ENCODE results near the gene ZNF513. TPM values are rescaled to one million over a fixed set of nuclear protein-coding genes. Genes with fewer than 3 reads are reported as not detected.

ZNF513 gene
- total RNA-seq, 4 donors from 2014 or later = 7.6 to 16.7 (median 11.7) TPM

DNA sequence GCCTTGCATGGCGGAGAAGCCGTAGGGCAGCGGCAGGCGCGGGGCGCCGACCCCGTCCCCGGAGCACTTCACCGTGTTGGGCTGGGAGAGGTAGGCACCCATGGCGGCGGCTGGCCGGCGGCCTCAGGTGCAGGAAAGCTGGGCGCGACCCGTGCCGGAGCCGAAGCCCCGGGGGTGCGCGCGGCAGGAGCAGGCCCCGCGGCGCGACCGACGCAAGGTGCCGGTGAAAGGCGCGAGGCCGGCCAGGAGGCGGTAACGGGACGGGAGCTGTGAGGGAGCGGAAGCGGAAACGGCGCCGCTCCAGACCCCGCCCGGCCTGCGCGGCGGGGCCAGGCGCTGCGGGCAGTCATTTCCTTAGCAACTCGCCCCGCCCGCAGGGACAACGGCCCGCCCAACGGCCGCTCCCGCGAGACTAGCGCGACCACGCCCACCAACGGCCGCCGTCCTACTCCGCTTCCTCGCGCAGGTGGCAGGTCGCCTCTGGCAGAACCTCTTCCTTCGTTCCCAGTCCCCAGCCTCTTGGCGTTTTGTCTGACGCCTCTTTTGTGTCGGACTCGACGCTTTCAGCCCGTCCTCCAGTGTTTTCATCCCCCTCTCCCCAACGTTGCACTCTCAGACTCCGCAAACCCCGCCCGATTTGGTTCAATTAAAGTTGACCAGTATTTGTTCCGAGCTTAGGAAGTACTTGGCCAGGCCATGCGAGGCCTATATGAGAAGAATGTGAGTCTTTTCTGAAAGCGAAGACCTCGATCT is 29.0 kb upstream of the ZNF513 start, which contains the start of gene PPM1G:
Gene PPM1G, minus strand, starts transcription at position 271 of the 753 bp plus-strand sequence. Its CDS starts 169 bp downstream, at position 102.
- no peaks in the 10 kb centered on the region for H3K27me3 ChIP-seq
- DNase-seq (ENCODE audit: low spot score in 2 of 2) = peak; percentile 96 to 97
- H3K4me1 ChIP-seq = peaks cover 26% of the 10 kb centered on the region
- H3K27ac ChIP-seq = peak within 1 kb of the TSS; percentile 80
- H3K4me3 ChIP-seq = peak within 1 kb of the TSS; percentile 92
- under 1% methylated on average over 41 of the region's 82 CpGs for WGBS
- no peaks in the 10 kb centered on the region for H3K9me3 ChIP-seq
- TF ChIP-seq EP300 (IDR thresholded peaks at IDR 0.05) = no peak
- no peak for TF ChIP-seq CTCF (IDR thresholded peaks at IDR 0.05)
- no peak for TF ChIP-seq POLR2A (IDR thresholded peaks at IDR 0.05)
- peak in 2 of 3 donors; percentile 30 to 72 for TF ChIP-seq POLR2AphosphoS5 (IDR thresholded peaks at IDR 0.05)
- peaks cover 7% of the 10 kb centered on the region for H3K36me3 ChIP-seq

DNA sequence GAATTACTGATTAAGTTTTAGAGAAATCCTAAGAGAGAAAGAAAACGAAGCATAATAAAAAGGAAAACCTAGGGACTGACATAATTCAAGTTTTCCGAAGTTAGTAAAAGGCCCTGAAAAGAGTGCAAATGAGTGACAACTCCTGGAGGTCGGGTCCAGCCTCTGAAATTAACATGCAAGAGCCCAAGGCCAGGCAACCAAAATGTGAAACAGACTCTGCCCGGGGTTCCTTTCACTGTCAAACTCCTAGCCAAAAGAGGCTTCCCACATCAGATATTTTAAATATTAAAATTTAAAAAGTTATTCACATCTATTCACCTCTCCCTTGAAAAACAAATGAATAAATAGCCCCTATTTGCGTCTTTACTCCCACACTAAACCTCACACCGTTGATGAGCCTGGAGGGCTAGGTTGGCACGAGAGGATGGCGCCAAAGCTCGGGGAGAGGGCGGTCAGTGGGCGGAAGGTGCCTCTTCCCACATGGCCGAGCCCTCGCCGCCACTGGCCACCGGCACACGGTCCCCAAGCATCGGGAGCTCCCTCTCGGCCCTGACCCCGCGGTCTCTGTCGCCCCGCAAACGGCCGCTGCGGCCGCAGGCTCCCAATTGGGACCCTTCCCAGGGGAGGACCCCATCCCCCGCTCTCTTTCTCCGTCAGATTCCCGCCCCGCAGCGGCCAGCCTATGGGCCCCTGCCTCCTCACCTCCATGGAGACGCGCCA is 28.2 kb upstream of the ZNF513 start:
- Histone ChIP-seq H3K9me3 (no peaks in the 10 kb centered on the region), H3K4me1 (peaks cover 26% of the 10 kb centered on the region), H3K27ac (peak overlapping the region; percentile 80), H3K36me3 (peaks cover 7% of the 10 kb centered on the region), H3K27me3 (no peaks in the 10 kb centered on the region), H3K4me3 (peak overlapping the region; percentile 92)
- TF ChIP-seq POLR2AphosphoS5 (IDR thresholded peaks at IDR 0.05) (no peak), CTCF (IDR thresholded peaks at IDR 0.05) (no peak), POLR2A (IDR thresholded peaks at IDR 0.05) (no peak)
- under 1% methylated on average over 29 of the region's 33 CpGs for WGBS
- DNase-seq (ENCODE audit: low spot score in 2 of 2) = no peak

DNA sequence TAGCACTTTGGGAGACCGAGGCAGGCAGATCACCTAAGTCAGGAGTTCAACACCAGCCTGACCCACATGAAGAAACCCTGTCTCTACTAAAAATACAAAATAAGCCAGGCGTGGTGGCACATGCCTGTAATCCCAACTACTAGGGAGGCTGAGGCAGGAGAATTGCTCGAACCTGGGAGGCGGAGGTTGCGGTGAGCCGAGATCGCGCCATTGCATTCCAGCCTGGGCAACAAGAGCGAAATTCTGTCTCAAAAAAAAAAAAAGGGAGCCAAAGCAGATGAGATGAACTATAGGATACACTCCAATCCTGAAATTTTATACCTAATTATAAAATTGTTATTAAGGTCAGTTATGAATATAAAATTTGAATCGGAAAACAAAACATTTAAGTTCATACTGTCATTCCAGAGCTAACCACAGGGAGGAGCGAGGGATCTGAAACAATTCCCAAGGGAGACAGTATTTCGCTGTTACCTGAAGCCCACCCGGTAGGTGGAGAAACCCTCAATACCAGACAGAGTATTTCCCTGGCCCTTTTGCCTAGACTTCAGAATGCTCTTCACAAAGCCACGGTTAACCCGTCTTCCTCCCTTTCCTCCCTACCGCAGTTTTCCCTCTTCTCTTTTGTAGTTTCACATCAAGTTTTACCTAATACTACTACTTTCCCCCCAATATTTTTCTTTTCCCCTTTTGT is 27.4 kb upstream of the ZNF513 start:
- H3K4me3 ChIP-seq = peak overlapping the region; percentile 92
- no peak for TF ChIP-seq POLR2A (IDR thresholded peaks at IDR 0.05)
- peak; percentile 35 to 48 for TF ChIP-seq CTCF (IDR thresholded peaks at IDR 0.05)
- no peak for DNase-seq (ENCODE audit: low spot score in 2 of 2)
- 51% methylated on average over 16 of the region's 16 CpGs for WGBS
- peaks cover 26% of the 10 kb centered on the region for H3K4me1 ChIP-seq
- peaks cover 7% of the 10 kb centered on the region for H3K36me3 ChIP-seq
- no peak overlapping the region for H3K27ac ChIP-seq
- H3K27me3 ChIP-seq = no peaks in the 10 kb centered on the region
- no peaks in the 10 kb centered on the region for H3K9me3 ChIP-seq

DNA sequence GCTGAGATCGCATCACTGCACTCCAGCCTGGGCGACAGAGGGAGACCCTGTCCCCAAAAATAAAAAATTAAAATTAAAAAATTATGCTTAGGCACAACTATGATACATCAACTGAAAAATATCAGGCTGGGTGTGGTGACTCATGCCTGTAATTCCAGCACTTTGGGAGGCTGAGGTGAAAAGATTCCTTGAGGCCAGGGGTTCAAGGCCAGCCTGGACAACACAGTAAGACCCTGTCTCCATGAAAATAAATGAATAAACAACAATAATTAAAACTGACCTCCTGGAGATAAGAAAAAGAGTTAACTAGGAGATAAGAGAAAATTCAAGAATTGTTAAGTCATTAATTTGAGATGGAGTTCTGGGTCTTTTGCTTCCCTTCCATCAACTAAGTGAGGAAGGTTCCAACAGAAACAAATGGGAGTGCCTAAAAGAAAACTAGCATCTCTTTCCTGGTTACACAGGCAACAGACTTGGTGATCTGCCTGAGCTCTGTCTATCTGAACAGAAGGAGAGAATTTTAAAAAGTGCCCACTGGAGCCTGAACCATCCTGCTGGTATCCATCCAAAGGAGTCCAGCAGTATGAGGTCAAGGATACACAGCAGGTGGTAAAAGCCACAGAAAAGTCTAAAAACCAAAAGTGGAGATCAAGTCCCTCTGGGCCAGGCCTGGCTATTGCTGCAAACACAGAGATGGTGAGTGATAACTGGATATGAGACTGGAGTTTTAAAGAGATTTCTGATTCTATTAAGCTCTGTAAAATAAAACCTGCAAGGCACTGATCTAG is 20.0 kb upstream of the ZNF513 start:
- H3K4me3 ChIP-seq = no peak overlapping the region
- 97% methylated on average over 2 of the region's 2 CpGs for WGBS
- no peaks in the 10 kb centered on the region for H3K9me3 ChIP-seq
- TF ChIP-seq CTCF (IDR thresholded peaks at IDR 0.05) (no peak), EP300 (IDR thresholded peaks at IDR 0.05) (no peak), POLR2A (IDR thresholded peaks at IDR 0.05) (no peak), POLR2AphosphoS5 (IDR thresholded peaks at IDR 0.05) (no peak)
- peaks cover 4% of the 10 kb centered on the region for H3K36me3 ChIP-seq
- no peaks in the 10 kb centered on the region for H3K27me3 ChIP-seq
- no peak overlapping the region for H3K27ac ChIP-seq
- DNase-seq (ENCODE audit: low spot score in 2 of 2) = no peak
- no peaks in the 10 kb centered on the region for H3K4me1 ChIP-seq

All from suprapubic skin (tissue), 4 donors.